OCI-LY7 (cell line): Measurements from ENCODE around the gene PPP1R14C. TPM values are rescaled to one million over a fixed set of nuclear protein-coding genes. Genes with fewer than 3 reads are reported as not detected.

Experiments
- BruUV-seq: library from RNA; stranded (reverse); fragments of 400-500 nt; replicated peaks from 2 replicates; lab custom pipeline; 2021; lab: Mats Ljungman, UMichigan
- CTCF ChIA-PET: fragments of 300-600 bp; sonication (Branson Sonifier 250); formaldehyde crosslinking; loops from one replicate; lab custom pipeline; 2022; ENCODE audit warnings: antibody characterized with exemption; ENCODE audit not compliant: unreplicated experiment; lab: Charles Lee
- POLR2A ChIA-PET: fragments of 300-600 bp; sonication (Branson Sonifier 250); formaldehyde crosslinking; loops from one replicate; lab custom pipeline; 2022; ENCODE audit warnings: antibody characterized with exemption; lab: Charles Lee
- DNase-seq: peaks from one replicate; pipeline ENCODE4 v3.0.0-alpha.2; 2015; ENCODE audit warnings: low spot score
- H2AFZ ChIP-seq: fragments of 200-600 bp; sonication (generic), shearing (Covaris generic); 2 replicates; pipeline ENCODE4 v1.6.1; 2014; ENCODE audit warnings: mild to moderate bottlenecking, antibody characterized with exemption, low read length, moderate library complexity
- H3K27ac ChIP-seq: fragments of 200-600 bp; sonication (generic); 2 replicates; pipeline ENCODE4 v1.5.1; 2014; ENCODE audit warnings: mixed run types, low read depth, mild to moderate bottlenecking, moderate library complexity, low read length, inconsistent platforms; ENCODE audit not compliant: poor library complexity, severe bottlenecking
- H3K36me3 ChIP-seq: fragments of 200-600 bp; sonication (generic); 2 replicates; pipeline ENCODE4 v1.6.1; 2014; ENCODE audit warnings: mild to moderate bottlenecking, antibody characterized with exemption, low read length, moderate library complexity, mixed read lengths; ENCODE audit not compliant: insufficient read depth
- H3K4me1 ChIP-seq: fragments of 200-600 bp; sonication (generic); 2 replicates; pipeline ENCODE4 v1.5.1; 2014; ENCODE audit warnings: mild to moderate bottlenecking, low read length; ENCODE audit not compliant: insufficient read depth, poor library complexity, severe bottlenecking
- H3K4me2 ChIP-seq: fragments of 200-600 bp; sonication (generic); 2 replicates; pipeline ENCODE4 v1.6.1; 2014; ENCODE audit warnings: mild to moderate bottlenecking, low read length
- H3K4me3 ChIP-seq: fragments of 200-600 bp; sonication (generic); 2 replicates; pipeline ENCODE4 v1.5.1; 2014; ENCODE audit warnings: mild to moderate bottlenecking, low read depth, low read length; ENCODE audit not compliant: poor library complexity, severe bottlenecking
- H3K79me2 ChIP-seq: fragments of 200-600 bp; sonication (generic); 2 replicates; pipeline ENCODE4 v1.6.1; 2016; ENCODE audit warnings: low read depth, mild to moderate bottlenecking, low read length, moderate library complexity, mixed read lengths; ENCODE audit not compliant: insufficient read depth
- H3K9me2 ChIP-seq: fragments of 200-600 bp; sonication (generic); 2 replicates; pipeline ENCODE4 v1.6.1; 2016; ENCODE audit warnings: mild to moderate bottlenecking, low read length, mixed read lengths; ENCODE audit not compliant: insufficient read depth
- H3K9me3 ChIP-seq: fragments of 200-600 bp; sonication (generic); 2 replicates; pipeline ENCODE4 v1.6.1; 2014; ENCODE audit warnings: mild to moderate bottlenecking, mixed run types, low read length, mixed read lengths
- H4K20me1 ChIP-seq: fragments of 200-600 bp; sonication (generic); 2 replicates; pipeline ENCODE4 v1.6.1; 2014; ENCODE audit warnings: mild to moderate bottlenecking, antibody characterized with exemption, low read length, moderate library complexity, mixed read lengths; ENCODE audit not compliant: insufficient read depth
- EZH2phosphoT487 ChIP-seq: fragments of 200-600 bp; sonication (generic); IDR thresholded peaks from 2 replicates; pipeline ENCODE4 v1.6.1; 2018; ENCODE audit warnings: low read depth, borderline replicate concordance, mild to moderate bottlenecking, mixed run types, antibody characterized with exemption, low read length, moderate library complexity, mixed read lengths
- intact Hi-C: fragments of 100-400 bp; cut with micrococcal nuclease; formaldehyde crosslinking; loops from one replicate; pipeline ENCODE4 v1.10.0; 2022; ENCODE audit not compliant: unreplicated experiment
- total RNA-seq, 2 experiments: library from RNA; depleted of rRNA in 1 of 2; stranded (reverse); fragments of >200 nt in 1 of 2; shearing (Covaris generic) in 1 of 2; gene quantifications; 2 replicates each; pipeline ENCODE4 v1.2.3, GENCODE V29; 2014 to 2022
- TF ChIP-seq, protein P1 (sequence below): fragments of 200-600 bp; sonication (generic); conservative IDR thresholded peaks from 2 replicates; pipeline ENCODE4 v1.5.1; 2014; ENCODE audit warnings: mild to moderate bottlenecking, antibody characterized with exemption, low read length, moderate library complexity, mixed read lengths

PPP1R14C gene
- total RNA-seq, 2 experiments from 2014 or later: 1.8 TPM; not detected in 1

DNA sequence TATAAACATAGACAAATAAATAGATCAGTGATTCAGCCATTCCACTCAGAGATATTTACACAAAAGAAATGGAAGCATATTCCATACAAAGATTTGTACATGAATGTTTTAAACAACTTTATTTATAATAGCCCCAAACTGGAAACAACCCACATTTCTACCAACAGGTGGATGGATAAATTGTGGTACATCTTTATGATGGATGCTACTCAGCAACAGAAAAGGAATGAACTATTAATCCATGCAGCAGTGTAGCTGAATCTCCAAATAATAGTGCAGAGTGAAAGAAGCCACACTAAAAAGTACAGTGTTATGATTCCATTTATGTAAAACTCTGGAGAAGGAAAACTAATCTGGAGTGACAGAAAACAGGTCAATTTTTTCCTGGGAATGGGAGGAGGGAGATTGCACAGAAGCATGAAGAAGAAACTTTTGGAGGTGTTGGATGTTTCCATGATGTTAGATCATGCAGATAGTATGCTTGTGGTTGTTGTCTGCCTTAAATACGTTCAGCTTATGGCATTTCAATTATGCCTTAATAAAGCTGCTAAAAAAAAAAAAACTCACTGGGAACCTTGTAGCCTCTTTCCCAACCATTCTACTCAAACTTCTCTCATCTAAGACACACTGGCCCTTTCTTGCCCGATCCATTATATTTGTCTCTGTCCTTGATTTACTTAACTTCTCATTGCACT lies 100.9 kb downstream of the PPP1R14C start:
- Histone ChIP-seq H3K9me2 (no peaks in the 10 kb centered on the region), H3K36me3 (no peaks in the 10 kb centered on the region), H3K9me3 (0 out of 2 replicates have a peak, but pooled peaks cover 6% of the 10 kb centered on the region), H3K4me2 (no peak overlapping the region), H2AFZ (no peak overlapping the region), H3K27ac (no peak overlapping the region), H3K4me3 (no peak overlapping the region), H3K4me1 (no peaks in the 10 kb centered on the region), H4K20me1 (no peaks in the 10 kb centered on the region), H3K79me2 (no peaks in the 10 kb centered on the region)
- TF ChIP-seq, protein P1, sequence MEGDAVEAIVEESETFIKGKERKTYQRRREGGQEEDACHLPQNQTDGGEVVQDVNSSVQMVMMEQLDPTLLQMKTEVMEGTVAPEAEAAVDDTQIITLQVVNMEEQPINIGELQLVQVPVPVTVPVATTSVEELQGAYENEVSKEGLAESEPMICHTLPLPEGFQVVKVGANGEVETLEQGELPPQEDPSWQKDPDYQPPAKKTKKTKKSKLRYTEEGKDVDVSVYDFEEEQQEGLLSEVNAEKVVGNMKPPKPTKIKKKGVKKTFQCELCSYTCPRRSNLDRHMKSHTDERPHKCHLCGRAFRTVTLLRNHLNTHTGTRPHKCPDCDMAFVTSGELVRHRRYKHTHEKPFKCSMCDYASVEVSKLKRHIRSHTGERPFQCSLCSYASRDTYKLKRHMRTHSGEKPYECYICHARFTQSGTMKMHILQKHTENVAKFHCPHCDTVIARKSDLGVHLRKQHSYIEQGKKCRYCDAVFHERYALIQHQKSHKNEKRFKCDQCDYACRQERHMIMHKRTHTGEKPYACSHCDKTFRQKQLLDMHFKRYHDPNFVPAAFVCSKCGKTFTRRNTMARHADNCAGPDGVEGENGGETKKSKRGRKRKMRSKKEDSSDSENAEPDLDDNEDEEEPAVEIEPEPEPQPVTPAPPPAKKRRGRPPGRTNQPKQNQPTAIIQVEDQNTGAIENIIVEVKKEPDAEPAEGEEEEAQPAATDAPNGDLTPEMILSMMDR: no peak
- TF ChIP-seq EZH2phosphoT487: no peak
- CTCF ChIA-PET: no interaction called here
- BruUV-seq: no TSS peak
- POLR2A ChIA-PET: interaction anchor here (0.7 kb wide), 1 partner anchor 51 kb away, joined by 3 read pairs; no protein-coding TSS in a partner anchor
- DNase-seq: no peak
- intact Hi-C loops: no loop called here

DNA sequence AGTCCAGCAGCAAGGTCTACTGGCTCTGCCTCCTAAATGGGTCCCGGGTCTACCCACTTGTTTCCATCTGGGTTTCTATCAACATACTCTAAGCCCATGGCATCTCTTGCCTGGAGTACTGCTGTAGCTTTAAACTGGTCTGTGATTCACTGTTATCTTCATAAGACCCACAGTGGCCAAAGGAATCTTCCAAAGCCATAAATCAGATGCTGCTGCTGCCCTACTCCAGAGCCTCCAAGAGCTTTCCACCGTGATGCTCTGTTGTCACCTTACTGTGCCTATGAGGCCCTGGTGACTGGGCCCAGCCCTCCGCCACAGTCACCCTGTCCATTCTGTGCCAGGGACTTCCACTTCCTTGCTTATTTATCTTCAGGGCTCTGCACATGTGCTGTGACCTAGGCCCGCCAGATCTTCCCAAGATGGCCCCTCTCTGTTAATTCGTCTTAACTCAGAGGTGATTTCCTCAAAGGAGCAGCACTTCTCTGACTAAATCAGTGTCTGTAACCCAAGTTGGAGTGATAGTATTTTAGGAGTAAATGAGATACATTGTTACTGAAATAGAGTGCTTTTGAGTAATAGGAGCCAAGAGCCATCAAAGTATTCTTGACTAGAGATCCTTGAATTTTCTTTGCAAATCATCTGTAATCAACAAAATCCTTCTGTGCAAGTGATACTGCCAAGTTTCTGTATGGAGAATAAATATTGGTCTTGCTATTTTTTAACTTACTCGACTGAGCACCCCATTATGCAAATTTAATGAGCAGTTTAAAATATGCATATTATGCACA lies 102.5 kb downstream of the PPP1R14C start:
- Histone ChIP-seq H3K36me3 (no peaks in the 10 kb centered on the region), H4K20me1 (no peaks in the 10 kb centered on the region), H3K9me2 (0 out of 2 replicates have a peak, but pooled peaks cover 3% of the 10 kb centered on the region), H2AFZ (no peak overlapping the region), H3K9me3 (0 out of 2 replicates have a peak, but pooled peaks cover 6% of the 10 kb centered on the region), H3K4me1 (no peaks in the 10 kb centered on the region), H3K4me3 (no peak overlapping the region), H3K27ac (no peak overlapping the region), H3K79me2 (no peaks in the 10 kb centered on the region), H3K4me2 (no peak overlapping the region)
- intact Hi-C loops: no loop called here
- TF ChIP-seq EZH2phosphoT487: no peak
- TF ChIP-seq, protein P1: no peak
- DNase-seq: no peak
- CTCF ChIA-PET: no interaction called here
- POLR2A ChIA-PET: interaction anchor here (1.0 to 1.3 kb wide), 2 partner anchors 30 to 481 kb away, joined by 3 to 5 read pairs; no protein-coding TSS in a partner anchor
- no TSS peak for BruUV-seq
